Liver (tissue), 9 donors: Measurements from ENCODE around the gene EPHB4. TPM values are rescaled to one million over a fixed set of nuclear protein-coding genes. Genes with fewer than 3 reads are reported as not detected.

ENCODE experiments used
- DNase-seq: peaks from one replicate; pipeline ENCODE4 v3.0.0-alpha.2; 2017; ENCODE audit warnings: low spot score
- H3K27ac ChIP-seq, 2 donors: one replicate each; pipeline ENCODE4 v1.7.0; 2013; ENCODE audit warnings: inconsistent platforms in 2 of 2, low read length in 2 of 2, control low read depth in 1 of 2, low read depth in 1 of 2, mild to moderate bottlenecking in 1 of 2
- H3K27me3 ChIP-seq, 4 donors: one replicate each; pipeline versions ENCODE4 v1.6.1 to v1.7.0; 2013; ENCODE audit warnings: low read length in 3 of 4, inconsistent platforms in 1 of 4, mild to moderate bottlenecking in 1 of 4, moderate library complexity in 1 of 4; ENCODE audit not compliant: control insufficient read depth in 4 of 4, insufficient read depth in 4 of 4
- H3K36me3 ChIP-seq, 4 donors: one replicate each; pipeline versions ENCODE4 v1.6.1 to v1.7.0; 2013; ENCODE audit warnings: low read length in 3 of 4, mild to moderate bottlenecking in 3 of 4, low read depth in 1 of 4, moderate library complexity in 1 of 4; ENCODE audit not compliant: control insufficient read depth in 4 of 4, insufficient read depth in 3 of 4
- H3K4me1 ChIP-seq, 4 donors: one replicate each; pipeline versions ENCODE4 v1.6.1 to v1.7.0; 2013; ENCODE audit warnings: low read length in 3 of 4, mild to moderate bottlenecking in 3 of 4, moderate library complexity in 1 of 4; ENCODE audit not compliant: control insufficient read depth in 4 of 4, insufficient read depth in 4 of 4
- H3K4me3 ChIP-seq, 3 donors: one replicate each; pipeline versions ENCODE4 v1.6.1 to v1.7.0; 2013; ENCODE audit warnings: low read length in 3 of 3, control low read depth in 1 of 3, low read depth in 1 of 3, mild to moderate bottlenecking in 1 of 3
- H3K9ac ChIP-seq, 2 donors: one replicate each; pipeline ENCODE4 v1.7.0; 2013; ENCODE audit warnings: low read length in 2 of 2, mild to moderate bottlenecking in 2 of 2, moderate library complexity in 2 of 2, control low read depth in 1 of 2, low read depth in 1 of 2
- H3K9me3 ChIP-seq, 4 donors: one replicate each; pipeline versions ENCODE4 v1.6.1 to v1.7.0; 2013; ENCODE audit warnings: low read length in 3 of 4; ENCODE audit not compliant: control insufficient read depth in 4 of 4
- EGR1 ChIP-seq, 2 donors: IDR thresholded peaks; 2 replicates each; pipeline ENCODE4 v1.6.1; 2016 to 2018; ENCODE audit warnings: antibody characterized with exemption in 2 of 2, low read depth in 2 of 2
- FOXA1 ChIP-seq: IDR thresholded peaks from 2 replicates; pipeline ENCODE4 v1.6.1; 2016; ENCODE audit warnings: antibody characterized with exemption
- FOXA2 ChIP-seq: IDR thresholded peaks from 2 replicates; pipeline ENCODE4 v1.6.1; 2016; ENCODE audit warnings: antibody characterized with exemption
- GABPA ChIP-seq, 2 donors: IDR thresholded peaks in 1 of 2; conservative IDR thresholded peaks in 1 of 2; 2 replicates each; pipeline ENCODE4 v1.6.1; 2016; ENCODE audit warnings: antibody characterized with exemption in 2 of 2, mild to moderate bottlenecking in 1 of 2, moderate library complexity in 1 of 2
- HNF4A ChIP-seq, 2 donors: conservative IDR thresholded peaks; 2 replicates each; pipeline ENCODE4 v1.6.1; 2016; ENCODE audit warnings: antibody characterized with exemption in 2 of 2, mild to moderate bottlenecking in 2 of 2
- JUND ChIP-seq, 2 donors: IDR thresholded peaks; 2 replicates each; pipeline ENCODE4 v1.6.1; 2016; ENCODE audit warnings: antibody characterized with exemption in 2 of 2
- NR2F2 ChIP-seq: IDR thresholded peaks from 2 replicates; pipeline ENCODE4 v1.6.1; 2016; ENCODE audit warnings: antibody characterized with exemption
- RAD21 ChIP-seq, 2 donors: IDR thresholded peaks; 2 replicates each; pipeline ENCODE4 v1.6.1; 2016; ENCODE audit warnings: antibody characterized with exemption in 2 of 2, mild to moderate bottlenecking in 2 of 2
- REST ChIP-seq: IDR thresholded peaks from 2 replicates; pipeline ENCODE4 v1.6.1; 2016; ENCODE audit warnings: antibody characterized with exemption, mild to moderate bottlenecking
- RXRA ChIP-seq, 2 donors: IDR thresholded peaks; 2 replicates each; pipeline ENCODE4 v1.6.1; 2017 to 2018; ENCODE audit warnings: antibody characterized with exemption in 2 of 2, mild to moderate bottlenecking in 1 of 2
- SP1 ChIP-seq: IDR thresholded peaks from 2 replicates; pipeline ENCODE4 v1.6.1; 2018; ENCODE audit warnings: antibody characterized with exemption, mild to moderate bottlenecking
- YY1 ChIP-seq: IDR thresholded peaks from 2 replicates; pipeline ENCODE4 v1.6.1; 2016; ENCODE audit warnings: antibody characterized with exemption, mild to moderate bottlenecking
- ZBTB33 ChIP-seq: IDR thresholded peaks from 2 replicates; pipeline ENCODE4 v1.6.1; 2016; ENCODE audit warnings: antibody characterized with exemption
- WGBS: extraction: QIAGEN DNeasy Blood & Tissue Kit; methylation state at CpG from one replicate; pipeline ENCODE4 v1.1.7; 2013; 5-methylcytosine and 5-hydroxymethylcytosine counted together
- polyA plus RNA-seq, 2 donors: library from polyadenylated mRNA; stranded (reverse) in 1 of 2; unstranded in 1 of 2; fragments of 200-250 nt in 1 of 2; fragments of >200 nt in 1 of 2; fragmentation: Nextera tagmentation in 1 of 2; extraction: Ambion mirVana in 1 of 2; gene quantifications; one replicate each; pipeline versions ENCODE4 v1.2.1 to v1.2.3, GENCODE V29; 2013 to 2015
- total RNA-seq, 2 donors: library from RNA; depleted of rRNA; stranded (reverse); fragments of >200 nt; gene quantifications; one replicate each; pipeline ENCODE4 v1.2.3, GENCODE V29; 2014
- TF ChIP-seq, protein P1 (sequence below): fragments of 150-350 bp; IDR thresholded peaks from 2 replicates; pipeline ENCODE4 v1.5.1; 2017; ENCODE audit warnings: improper control_type of control experiment, low read depth, low read length; ENCODE audit not compliant: missing input control
- TF ChIP-seq, protein P2 (sequence below): IDR thresholded peaks from 2 replicates; pipeline ENCODE4 v1.6.1; 2016; ENCODE audit warnings: antibody characterized with exemption
- TF ChIP-seq, protein P3 (sequence below): IDR thresholded peaks from 2 replicates; pipeline ENCODE4 v1.6.1; 2016; ENCODE audit warnings: antibody characterized with exemption
- donor health status: healthy.
- donor health status: healthy.
- donor health status: healthy.
- donor health status: healthy.
- donor health status: healthy.

Gene EPHB4
- total and polyA plus RNA-seq, 4 donors = 14.4 to 53.0 (median 50.0) TPM

DNA sequence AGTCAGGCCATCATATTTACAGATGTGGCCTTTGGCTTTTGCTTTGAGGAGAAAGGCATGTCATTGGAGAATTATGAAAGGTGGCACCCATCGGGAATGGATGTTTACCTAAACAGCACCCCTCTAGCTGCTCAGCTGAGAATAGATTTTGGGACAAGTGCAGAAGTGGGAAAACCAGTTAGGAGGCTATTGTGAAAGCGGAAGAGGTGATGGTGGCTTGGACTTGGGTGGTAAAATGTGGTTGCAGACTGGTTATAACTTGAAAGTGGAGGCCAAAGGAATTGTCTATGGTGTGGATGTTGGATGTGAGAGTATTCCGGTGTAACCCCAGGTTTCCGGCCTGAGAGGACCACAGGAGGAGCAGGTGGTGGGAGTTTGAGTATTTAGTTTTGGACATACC, 20.0 kb upstream of the EPHB4 start (continued):
- no peak for TF ChIP-seq ZBTB33

DNA sequence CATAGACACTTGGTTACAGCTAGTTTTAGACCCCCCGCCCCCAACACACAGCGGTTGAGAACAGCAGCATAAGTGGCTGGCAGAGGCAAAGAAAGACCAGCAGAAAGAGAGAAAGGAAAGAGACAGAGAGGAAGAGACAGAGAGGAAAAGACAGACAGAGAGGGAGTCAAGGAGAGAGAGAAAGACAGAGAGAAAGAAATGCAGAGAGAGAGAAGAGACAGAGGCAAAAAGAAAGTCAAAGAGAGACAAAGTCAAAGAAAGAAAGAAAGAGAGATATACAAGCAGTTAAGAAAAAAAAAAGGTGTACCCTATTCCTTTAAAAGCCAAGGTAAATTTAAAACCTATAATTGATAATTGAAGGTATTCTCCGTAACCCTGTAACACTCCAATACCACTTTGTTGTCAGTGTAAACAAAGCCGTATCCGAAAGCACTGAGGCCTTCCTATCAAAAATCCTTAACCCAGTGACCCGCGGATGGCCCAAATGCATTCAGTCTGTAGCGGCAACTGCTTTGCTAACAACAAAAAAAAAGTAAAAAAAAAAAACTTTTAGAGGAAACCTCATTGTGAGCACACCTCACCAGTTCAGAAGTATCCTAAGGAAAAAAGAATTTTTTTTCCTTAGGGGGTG, 13.3 kb upstream of the EPHB4 start:
- Histone ChIP-seq H3K9ac (peak overlapping the region in 1 of 2 donors; percentile 13), H3K27me3 (no peaks in the 10 kb centered on the region), H3K4me1 (peaks cover 10 to 18% (median 13%) of the 10 kb centered on the region in 4 donors), H3K36me3 (no peaks in the 10 kb centered on the region), H3K27ac (peak overlapping the region; percentile 28 to 67), H3K4me3 (no peak overlapping the region), H3K9me3 (no peaks in the 10 kb centered on the region)
- peak in 1 of 2 donors; percentile 19 for TF ChIP-seq RAD21 (IDR thresholded peaks at IDR 0.05)
- TF ChIP-seq FOXA2 = peak; percentile 44
- no peak for TF ChIP-seq REST
- TF ChIP-seq RXRA (IDR thresholded peaks at IDR 0.05) = peak in 1 of 2 donors; percentile 56
- no peak for TF ChIP-seq GABPA (IDR thresholded peaks at IDR 0.05 in 1 of 2, conservative IDR thresholded peaks at IDR 0.05 in 1 of 2)
- TF ChIP-seq YY1 = no peak
- TF ChIP-seq, protein P1, sequence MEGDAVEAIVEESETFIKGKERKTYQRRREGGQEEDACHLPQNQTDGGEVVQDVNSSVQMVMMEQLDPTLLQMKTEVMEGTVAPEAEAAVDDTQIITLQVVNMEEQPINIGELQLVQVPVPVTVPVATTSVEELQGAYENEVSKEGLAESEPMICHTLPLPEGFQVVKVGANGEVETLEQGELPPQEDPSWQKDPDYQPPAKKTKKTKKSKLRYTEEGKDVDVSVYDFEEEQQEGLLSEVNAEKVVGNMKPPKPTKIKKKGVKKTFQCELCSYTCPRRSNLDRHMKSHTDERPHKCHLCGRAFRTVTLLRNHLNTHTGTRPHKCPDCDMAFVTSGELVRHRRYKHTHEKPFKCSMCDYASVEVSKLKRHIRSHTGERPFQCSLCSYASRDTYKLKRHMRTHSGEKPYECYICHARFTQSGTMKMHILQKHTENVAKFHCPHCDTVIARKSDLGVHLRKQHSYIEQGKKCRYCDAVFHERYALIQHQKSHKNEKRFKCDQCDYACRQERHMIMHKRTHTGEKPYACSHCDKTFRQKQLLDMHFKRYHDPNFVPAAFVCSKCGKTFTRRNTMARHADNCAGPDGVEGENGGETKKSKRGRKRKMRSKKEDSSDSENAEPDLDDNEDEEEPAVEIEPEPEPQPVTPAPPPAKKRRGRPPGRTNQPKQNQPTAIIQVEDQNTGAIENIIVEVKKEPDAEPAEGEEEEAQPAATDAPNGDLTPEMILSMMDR = no peak
- no peak for TF ChIP-seq ZBTB33
- TF ChIP-seq, protein P2, sequence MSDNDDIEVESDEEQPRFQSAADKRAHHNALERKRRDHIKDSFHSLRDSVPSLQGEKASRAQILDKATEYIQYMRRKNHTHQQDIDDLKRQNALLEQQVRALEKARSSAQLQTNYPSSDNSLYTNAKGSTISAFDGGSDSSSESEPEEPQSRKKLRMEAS = no peak
- TF ChIP-seq FOXA1 = no peak
- peak; percentile 19 for TF ChIP-seq NR2F2
- TF ChIP-seq EGR1 (IDR thresholded peaks at IDR 0.05; ENCODE audit: low read depth in 2 of 2) = no peak
- no peak for TF ChIP-seq JUND (IDR thresholded peaks at IDR 0.05)
- TF ChIP-seq, protein P3, sequence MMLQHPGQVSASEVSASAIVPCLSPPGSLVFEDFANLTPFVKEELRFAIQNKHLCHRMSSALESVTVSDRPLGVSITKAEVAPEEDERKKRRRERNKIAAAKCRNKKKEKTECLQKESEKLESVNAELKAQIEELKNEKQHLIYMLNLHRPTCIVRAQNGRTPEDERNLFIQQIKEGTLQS = no peak
- peak; percentile 26 for TF ChIP-seq SP1
- TF ChIP-seq HNF4A (conservative IDR thresholded peaks at IDR 0.05) = peak in 1 of 2 donors; percentile 38
- no peak for DNase-seq
- 38% methylated on average over 8 of the region's 8 CpGs for WGBS
